ENCODE data around the gene TNNC2. TPM values are rescaled to one million over a fixed set of nuclear protein-coding genes. Genes with fewer than 3 reads are reported as not detected.

Gene TNNC2
- total RNA-seq, 2 experiments from 2014 or later, result 1.2 to 1.5 TPM

DNA sequence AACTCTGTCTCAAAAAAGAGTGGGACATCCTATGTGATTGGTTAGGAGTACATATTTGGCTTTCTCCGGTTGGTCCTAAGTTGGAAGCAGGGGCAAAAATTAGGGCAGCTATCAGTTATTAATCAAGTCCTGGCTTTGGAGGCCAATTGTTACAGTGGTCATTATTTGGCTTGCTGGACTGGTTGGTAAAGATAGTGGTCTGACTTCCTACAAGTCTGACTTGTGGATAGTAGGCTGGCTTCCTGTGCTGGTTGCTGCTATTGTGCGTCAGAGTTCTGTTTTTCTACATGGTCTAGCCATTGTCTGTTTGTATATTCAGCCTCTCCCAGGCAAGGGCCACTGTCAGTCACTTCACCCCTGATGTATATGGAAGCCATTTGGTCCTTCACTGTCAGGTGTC is 23.1 kb upstream of the TNNC2 start:
- ChIA-PET CTCF (no interaction called here), POLR2A (interaction anchor here (1.4 kb wide), 1 partner anchor 84 kb away, joined by 5 read pairs; the partner anchor contains the start of gene PCIF1)
- intact Hi-C loops (cut with DNase I, micrococcal nuclease), result no loop called here
- TF ChIP-seq, protein P1, sequence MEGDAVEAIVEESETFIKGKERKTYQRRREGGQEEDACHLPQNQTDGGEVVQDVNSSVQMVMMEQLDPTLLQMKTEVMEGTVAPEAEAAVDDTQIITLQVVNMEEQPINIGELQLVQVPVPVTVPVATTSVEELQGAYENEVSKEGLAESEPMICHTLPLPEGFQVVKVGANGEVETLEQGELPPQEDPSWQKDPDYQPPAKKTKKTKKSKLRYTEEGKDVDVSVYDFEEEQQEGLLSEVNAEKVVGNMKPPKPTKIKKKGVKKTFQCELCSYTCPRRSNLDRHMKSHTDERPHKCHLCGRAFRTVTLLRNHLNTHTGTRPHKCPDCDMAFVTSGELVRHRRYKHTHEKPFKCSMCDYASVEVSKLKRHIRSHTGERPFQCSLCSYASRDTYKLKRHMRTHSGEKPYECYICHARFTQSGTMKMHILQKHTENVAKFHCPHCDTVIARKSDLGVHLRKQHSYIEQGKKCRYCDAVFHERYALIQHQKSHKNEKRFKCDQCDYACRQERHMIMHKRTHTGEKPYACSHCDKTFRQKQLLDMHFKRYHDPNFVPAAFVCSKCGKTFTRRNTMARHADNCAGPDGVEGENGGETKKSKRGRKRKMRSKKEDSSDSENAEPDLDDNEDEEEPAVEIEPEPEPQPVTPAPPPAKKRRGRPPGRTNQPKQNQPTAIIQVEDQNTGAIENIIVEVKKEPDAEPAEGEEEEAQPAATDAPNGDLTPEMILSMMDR (IDR thresholded peaks at IDR 0.05), result no peak
- ATAC-seq (ENCODE audit: poor library complexity) (no peak), DNase-seq (no peak)
- Mint-ChIP-seq H3K4me3 (no peak overlapping the region), H3K9me3 (no peaks in the 10 kb centered on the region), H3K4me1 (ENCODE audit: low read depth) (peaks cover 14% of the 10 kb centered on the region), H3K27me3 (no peaks in the 10 kb centered on the region), H3K27ac (no peak overlapping the region), H3K36me3 (ENCODE audit: low read depth) (peaks cover 94% of the 10 kb centered on the region)
- Histone ChIP-seq H3K4me3 (ENCODE audit: low read length) (no peak overlapping the region), H3K27ac (ENCODE audit: low read depth in 1 of 2, low read length in 2 of 2) (no peak overlapping the region), H3K27me3 (ENCODE audit: control insufficient read depth in 1 of 2, insufficient read depth in 2 of 2, low read length in 2 of 2) (no peaks in the 10 kb centered on the region), H3K4me1 (ENCODE audit: insufficient read depth, low read length) (peaks cover 10% of the 10 kb centered on the region), H3K36me3 (ENCODE audit: insufficient read depth, low read length) (peaks cover 62% of the 10 kb centered on the region), H3K9me3 (ENCODE audit: control insufficient read depth in 1 of 2, insufficient read depth in 1 of 2, low read length in 2 of 2) (no peaks in the 10 kb centered on the region)

DNA sequence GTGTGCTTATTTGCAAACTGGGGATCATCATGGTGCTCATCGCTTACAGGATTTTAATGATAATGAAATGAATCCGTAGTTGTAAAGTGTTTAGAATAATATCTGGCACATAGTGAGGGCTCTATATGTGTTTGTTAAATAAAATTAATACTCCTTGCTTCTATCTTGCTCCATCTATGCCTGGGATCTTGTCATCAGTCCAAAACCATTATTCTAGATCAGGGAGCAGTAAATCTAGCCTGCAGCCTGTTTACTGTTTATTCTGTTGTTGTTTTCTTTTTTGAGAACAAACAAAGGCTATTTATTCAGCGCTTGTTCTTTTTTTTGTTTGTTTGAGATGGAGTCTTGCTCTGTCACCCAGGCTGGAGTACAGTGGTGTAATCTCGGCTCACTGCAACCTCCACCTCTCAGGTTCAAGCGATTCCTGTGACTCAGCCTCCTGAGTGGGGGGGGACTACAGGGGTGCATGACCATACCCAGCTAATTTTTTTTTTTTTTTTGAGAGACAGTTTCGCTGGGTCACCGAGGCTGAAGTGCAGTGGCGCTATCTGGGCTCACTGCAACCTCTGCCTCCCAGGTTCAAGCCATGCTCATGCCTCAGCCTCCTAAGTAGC is 22.0 kb upstream of the TNNC2 start:
- Histone ChIP-seq H3K27me3 (ENCODE audit: control insufficient read depth in 1 of 2, insufficient read depth in 2 of 2, low read length in 2 of 2) (no peaks in the 10 kb centered on the region), H3K9me3 (ENCODE audit: control insufficient read depth in 1 of 2, insufficient read depth in 1 of 2, low read length in 2 of 2) (no peaks in the 10 kb centered on the region), H3K4me3 (ENCODE audit: low read length) (no peak overlapping the region), H3K36me3 (ENCODE audit: insufficient read depth, low read length) (peaks cover 65% of the 10 kb centered on the region), H3K4me1 (ENCODE audit: insufficient read depth, low read length) (no peaks in the 10 kb centered on the region), H3K27ac (ENCODE audit: low read depth in 1 of 2, low read length in 2 of 2) (no peak overlapping the region)
- ChIA-PET CTCF (no interaction called here), POLR2A (interaction anchor here (1.4 kb wide), 1 partner anchor 86 kb away, joined by 5 read pairs; the partner anchor contains the start of gene PCIF1)
- intact Hi-C loops (cut with DNase I, micrococcal nuclease), result no loop called here
- TF ChIP-seq, protein P1 (IDR thresholded peaks at IDR 0.05), result no peak
- Mint-ChIP-seq H3K27me3 (no peaks in the 10 kb centered on the region), H3K36me3 (ENCODE audit: low read depth) (peaks cover 93% of the 10 kb centered on the region), H3K4me1 (ENCODE audit: low read depth) (peaks cover 5% of the 10 kb centered on the region), H3K27ac (no peak overlapping the region), H3K9me3 (no peaks in the 10 kb centered on the region), H3K4me3 (no peak overlapping the region)
- ATAC-seq (ENCODE audit: poor library complexity) (no peak), DNase-seq (no peak)

DNA sequence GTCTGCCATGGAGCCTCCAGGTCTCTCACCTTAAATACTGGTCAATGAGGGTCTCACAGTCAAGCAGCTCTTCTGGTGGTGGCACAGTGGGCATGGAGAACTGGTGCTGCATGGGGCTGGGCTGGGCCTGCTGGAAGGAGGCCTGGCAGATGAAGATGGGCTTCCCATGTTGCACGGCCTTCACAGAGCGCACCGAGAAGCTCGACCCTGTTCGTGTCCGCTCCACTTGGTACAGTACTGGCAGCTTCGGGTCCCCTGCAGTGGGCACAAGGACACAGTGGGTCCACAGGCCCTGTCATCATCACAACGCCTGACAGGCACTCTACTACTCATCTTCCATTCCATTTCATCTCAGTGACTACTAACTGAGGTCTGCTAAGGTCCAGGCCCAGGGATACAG is 21.3 kb upstream of the TNNC2 start:
- Mint-ChIP-seq H3K4me1 (ENCODE audit: low read depth) (peaks cover 1% of the 10 kb centered on the region), H3K27ac (no peak overlapping the region), H3K36me3 (ENCODE audit: low read depth) (peaks cover 93% of the 10 kb centered on the region), H3K4me3 (no peak overlapping the region), H3K27me3 (no peaks in the 10 kb centered on the region), H3K9me3 (no peaks in the 10 kb centered on the region)
- no peak overlapping the region for H3K4me3 ChIP-seq (ENCODE audit: low read length)
- H3K9me3 ChIP-seq (ENCODE audit: control insufficient read depth in 1 of 2, insufficient read depth in 1 of 2, low read length in 2 of 2), result no peaks in the 10 kb centered on the region
- ChIA-PET POLR2A (no interaction called here), CTCF (no interaction called here)
- TF ChIP-seq, protein P1 (IDR thresholded peaks at IDR 0.05), result no peak
- H3K27me3 ChIP-seq (ENCODE audit: control insufficient read depth in 1 of 2, insufficient read depth in 2 of 2, low read length in 2 of 2), result no peaks in the 10 kb centered on the region
- H3K36me3 ChIP-seq (ENCODE audit: insufficient read depth, low read length), result peaks cover 65% of the 10 kb centered on the region
- no peaks in the 10 kb centered on the region for H3K4me1 ChIP-seq (ENCODE audit: insufficient read depth, low read length)
- no peak for ATAC-seq (ENCODE audit: poor library complexity)
- no peak overlapping the region for H3K27ac ChIP-seq (ENCODE audit: low read depth in 1 of 2, low read length in 2 of 2)
- intact Hi-C loops (cut with DNase I, micrococcal nuclease), result no loop called here
- DNase-seq, result no peak

All from CD4-positive, alpha-beta T cell (primary cell).